GM12874 (cell line): Measurements from ENCODE around the gene UBXN4.

ENCODE experiments used
- TF ChIP-seq, protein P1 (sequence below): IDR thresholded peaks from 2 replicates; pipeline ENCODE4 v1.5.1; 2011; ENCODE audit warnings: low read depth, mild to moderate bottlenecking, control low read depth, low read length, moderate library complexity; ENCODE audit not compliant: insufficient read depth

Gene UBXN4

DNA sequence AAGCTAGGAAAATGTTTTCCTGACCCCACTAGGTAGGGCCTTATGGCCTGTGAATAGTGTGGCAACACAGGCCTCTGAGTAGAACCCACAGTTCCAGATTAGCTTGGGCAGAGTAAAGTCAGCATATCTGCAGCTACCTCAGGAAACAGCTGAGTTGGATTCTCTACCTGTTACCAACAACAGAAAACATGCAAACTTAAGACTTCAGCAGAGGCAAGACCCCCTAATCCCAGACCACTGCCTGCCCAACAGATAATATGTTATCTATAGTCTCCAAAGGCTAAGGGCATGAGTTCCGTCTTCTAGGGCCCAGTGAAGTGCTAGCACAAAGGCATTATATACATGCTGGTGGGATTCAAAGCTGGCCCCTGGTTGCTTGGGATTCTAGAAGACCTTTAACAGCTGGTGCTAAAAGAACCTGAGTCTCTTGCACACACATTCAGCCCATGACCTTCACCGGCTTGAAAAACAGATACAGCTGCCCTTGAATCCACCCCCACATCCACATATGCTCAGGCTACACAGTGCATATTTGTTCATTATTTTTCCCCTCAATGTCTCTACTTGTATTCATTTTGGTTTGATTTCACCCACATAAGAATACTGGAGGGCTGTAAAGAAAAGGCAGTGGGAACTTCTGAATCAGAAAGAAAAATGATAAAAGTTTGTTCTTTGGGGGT, 13.5 kb upstream of the UBXN4 start:
- TF ChIP-seq, protein P1, sequence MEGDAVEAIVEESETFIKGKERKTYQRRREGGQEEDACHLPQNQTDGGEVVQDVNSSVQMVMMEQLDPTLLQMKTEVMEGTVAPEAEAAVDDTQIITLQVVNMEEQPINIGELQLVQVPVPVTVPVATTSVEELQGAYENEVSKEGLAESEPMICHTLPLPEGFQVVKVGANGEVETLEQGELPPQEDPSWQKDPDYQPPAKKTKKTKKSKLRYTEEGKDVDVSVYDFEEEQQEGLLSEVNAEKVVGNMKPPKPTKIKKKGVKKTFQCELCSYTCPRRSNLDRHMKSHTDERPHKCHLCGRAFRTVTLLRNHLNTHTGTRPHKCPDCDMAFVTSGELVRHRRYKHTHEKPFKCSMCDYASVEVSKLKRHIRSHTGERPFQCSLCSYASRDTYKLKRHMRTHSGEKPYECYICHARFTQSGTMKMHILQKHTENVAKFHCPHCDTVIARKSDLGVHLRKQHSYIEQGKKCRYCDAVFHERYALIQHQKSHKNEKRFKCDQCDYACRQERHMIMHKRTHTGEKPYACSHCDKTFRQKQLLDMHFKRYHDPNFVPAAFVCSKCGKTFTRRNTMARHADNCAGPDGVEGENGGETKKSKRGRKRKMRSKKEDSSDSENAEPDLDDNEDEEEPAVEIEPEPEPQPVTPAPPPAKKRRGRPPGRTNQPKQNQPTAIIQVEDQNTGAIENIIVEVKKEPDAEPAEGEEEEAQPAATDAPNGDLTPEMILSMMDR, result no peak

DNA sequence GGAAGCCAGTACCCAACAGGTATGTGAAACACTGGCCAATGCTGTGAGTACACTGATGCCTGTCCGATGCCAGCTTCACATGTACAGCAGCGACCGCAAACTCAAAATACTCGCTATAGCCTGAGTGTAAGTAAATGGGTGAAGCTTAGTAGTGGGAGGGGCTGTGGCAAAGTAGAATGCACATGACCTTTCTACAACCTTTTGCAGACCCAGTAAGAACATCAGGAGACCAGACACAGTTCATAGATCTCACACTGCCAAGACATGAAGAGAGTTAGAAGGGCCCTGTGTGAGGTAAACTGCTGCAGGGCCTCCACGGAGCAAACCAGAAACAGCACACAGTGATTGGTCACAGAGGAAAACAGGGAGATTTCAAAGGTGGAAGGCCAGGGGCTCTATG, 9.1 kb upstream of the UBXN4 start:
- TF ChIP-seq, protein P1, result no peak

DNA sequence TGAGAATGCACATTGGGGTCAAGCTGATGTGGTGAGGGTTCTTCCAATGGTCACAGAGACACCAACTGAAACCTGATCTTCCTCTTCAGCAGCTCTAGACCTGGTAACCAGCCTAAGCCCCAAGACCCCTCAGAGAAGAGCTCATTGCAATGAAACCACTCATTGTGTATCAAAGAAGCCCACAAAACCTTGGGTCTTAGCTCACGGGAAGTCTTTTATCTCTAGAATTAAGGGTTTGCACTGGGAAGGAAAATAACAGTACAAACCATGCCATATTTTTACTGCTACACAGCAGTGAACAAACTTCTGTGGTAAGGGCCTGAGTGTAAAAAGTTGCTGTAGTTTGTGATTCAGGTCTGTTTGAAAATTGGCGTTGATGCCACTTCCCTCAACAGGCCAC, 8.6 kb upstream of the UBXN4 start:
- TF ChIP-seq, protein P1, result no peak

DNA sequence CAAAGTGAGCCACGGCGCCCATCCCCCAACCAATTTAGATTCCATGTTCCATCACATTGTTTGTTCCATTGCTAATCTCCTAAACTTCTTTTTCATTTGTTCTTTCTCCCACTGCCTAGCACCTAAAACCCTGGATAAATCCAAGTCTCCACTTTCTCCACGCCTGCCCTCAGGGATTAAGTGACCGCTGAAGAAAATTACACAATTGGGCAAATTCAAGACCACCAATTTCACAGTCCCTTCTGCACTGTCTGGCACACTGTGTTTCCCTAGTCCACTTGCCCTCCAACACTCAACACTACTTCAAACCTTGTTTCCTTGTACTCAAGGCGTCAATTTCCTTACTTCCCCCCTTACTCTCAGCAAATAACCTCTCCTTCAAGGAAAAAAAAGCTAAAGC, 5.1 kb upstream of the UBXN4 start:
- TF ChIP-seq, protein P1, result no peak

DNA sequence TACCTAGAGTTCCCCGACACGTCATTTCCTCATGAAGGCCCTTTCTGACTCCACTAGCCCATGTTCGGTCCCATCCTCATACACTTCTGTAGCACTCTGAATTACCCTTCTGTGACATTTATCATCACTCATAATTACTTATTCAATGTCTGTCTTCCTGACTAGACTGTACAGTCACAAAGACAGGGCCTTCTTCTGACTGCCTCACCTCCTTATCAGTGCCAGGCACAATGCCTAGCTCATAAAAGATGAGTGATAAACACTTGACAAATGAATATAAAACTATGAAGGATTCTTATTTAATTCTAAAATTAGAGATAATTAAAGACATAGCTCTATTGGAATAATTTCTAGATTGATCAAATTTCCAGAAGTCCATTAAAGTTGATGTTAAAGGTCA, 1.4 kb upstream of the UBXN4 start:
- TF ChIP-seq, protein P1, result no peak

DNA sequence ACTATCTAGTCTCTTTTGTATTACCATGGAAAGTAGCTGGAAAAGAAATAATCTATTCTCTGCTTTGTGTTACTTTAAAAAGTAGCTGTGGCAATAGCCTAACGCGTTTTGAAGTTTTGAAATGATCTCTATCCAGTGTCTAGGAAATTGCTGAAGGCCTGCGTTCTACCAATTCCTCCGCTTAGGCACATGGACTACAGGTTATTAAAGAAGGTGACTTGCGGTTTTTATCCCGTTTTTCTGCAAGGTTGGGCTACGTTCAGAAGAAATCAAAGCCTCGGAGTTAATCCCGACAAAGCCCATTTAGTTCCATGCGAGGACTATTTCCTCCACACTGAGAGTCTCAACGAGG, 636 bp upstream of the UBXN4 start:
- TF ChIP-seq, protein P1, result no peak

DNA sequence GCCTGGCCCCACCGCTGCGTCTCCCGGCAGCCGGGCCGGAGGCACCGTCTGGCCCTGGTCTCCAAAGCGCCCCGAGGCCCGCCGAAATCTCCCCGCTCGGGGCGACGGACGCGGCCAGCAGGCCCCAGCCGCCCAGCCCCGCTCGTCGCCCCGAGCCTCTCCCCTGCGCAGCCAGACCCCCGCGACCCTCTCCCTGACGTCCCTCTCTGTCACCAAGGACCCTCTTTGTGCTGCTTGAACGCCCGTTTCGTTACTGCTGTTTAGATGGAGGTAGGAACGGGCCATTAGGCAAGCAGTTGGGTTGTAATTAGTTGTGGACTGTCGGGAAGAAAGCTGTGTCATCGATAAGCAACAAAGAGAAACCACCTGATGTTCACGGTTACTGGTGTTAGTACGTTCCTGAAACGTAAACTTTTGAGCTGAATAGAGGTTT, 686 bp downstream of the UBXN4 start:
- TF ChIP-seq, protein P1, result no peak
